Gastroesophageal sphincter (tissue), 3 donors: ENCODE measurements around the gene CSF1.

ENCODE experiments used
- CTCF ChIP-seq, 4 experiments: fragments of 200-600 bp in 2 of 4; fragments of 450-650 bp in 2 of 4; sonication (generic) in 1 of 4; IDR thresholded peaks; one replicate each; pipeline ENCODE4 v1.5.1; 2017 to 2019; ENCODE audit warnings: antibody characterized with exemption in 4 of 4, mild to moderate bottlenecking in 2 of 4, moderate library complexity in 2 of 4
- EP300 ChIP-seq: sonication (generic); formaldehyde crosslinking; IDR thresholded peaks from one replicate; pipeline ENCODE4 v1.6.1; 2017; ENCODE audit warnings: antibody characterized with exemption, mild to moderate bottlenecking
- POLR2A ChIP-seq, 2 donors: fragments of 450-650 bp; IDR thresholded peaks; one replicate each; pipeline ENCODE4 v1.6.1; 2017; ENCODE audit warnings: antibody characterized with exemption in 2 of 2, mild to moderate bottlenecking in 2 of 2, moderate library complexity in 1 of 2

GRCh38 chr1:109969907-109970306 is 59.3 kb downstream of the CSF1 start:
- no peak for TF ChIP-seq CTCF (IDR thresholded peaks at IDR 0.05)
- no peak for TF ChIP-seq POLR2A (IDR thresholded peaks at IDR 0.05)
- no peak for TF ChIP-seq EP300
